AG09309 (cell line): ENCODE data around the gene MYH9.
"Not testable (repeated sequence)": the region's sequence is repeated elsewhere in the genome, so short reads cannot be mapped to it uniquely, and the experiment has no call there.

Experiments
- DNase-seq: peaks from one replicate; pipeline ENCODE4 v3.0.0-alpha.2; 2010; ENCODE audit warnings: low read depth
- H3K4me3 ChIP-seq: 2 replicates; pipeline ENCODE4 v1.5.1; 2011; ENCODE audit warnings: mild to moderate bottlenecking, low read depth, low read length, moderate library complexity; ENCODE audit not compliant: control insufficient read depth
- CTCF ChIP-seq: IDR thresholded peaks from 2 replicates; pipeline ENCODE4 v1.5.1; 2011; ENCODE audit warnings: mild to moderate bottlenecking, low read depth, low read length, inconsistent platforms; ENCODE audit not compliant: insufficient read depth, control insufficient read depth; ENCODE audit errors: missing control alignments

MYH9 gene

DNA sequence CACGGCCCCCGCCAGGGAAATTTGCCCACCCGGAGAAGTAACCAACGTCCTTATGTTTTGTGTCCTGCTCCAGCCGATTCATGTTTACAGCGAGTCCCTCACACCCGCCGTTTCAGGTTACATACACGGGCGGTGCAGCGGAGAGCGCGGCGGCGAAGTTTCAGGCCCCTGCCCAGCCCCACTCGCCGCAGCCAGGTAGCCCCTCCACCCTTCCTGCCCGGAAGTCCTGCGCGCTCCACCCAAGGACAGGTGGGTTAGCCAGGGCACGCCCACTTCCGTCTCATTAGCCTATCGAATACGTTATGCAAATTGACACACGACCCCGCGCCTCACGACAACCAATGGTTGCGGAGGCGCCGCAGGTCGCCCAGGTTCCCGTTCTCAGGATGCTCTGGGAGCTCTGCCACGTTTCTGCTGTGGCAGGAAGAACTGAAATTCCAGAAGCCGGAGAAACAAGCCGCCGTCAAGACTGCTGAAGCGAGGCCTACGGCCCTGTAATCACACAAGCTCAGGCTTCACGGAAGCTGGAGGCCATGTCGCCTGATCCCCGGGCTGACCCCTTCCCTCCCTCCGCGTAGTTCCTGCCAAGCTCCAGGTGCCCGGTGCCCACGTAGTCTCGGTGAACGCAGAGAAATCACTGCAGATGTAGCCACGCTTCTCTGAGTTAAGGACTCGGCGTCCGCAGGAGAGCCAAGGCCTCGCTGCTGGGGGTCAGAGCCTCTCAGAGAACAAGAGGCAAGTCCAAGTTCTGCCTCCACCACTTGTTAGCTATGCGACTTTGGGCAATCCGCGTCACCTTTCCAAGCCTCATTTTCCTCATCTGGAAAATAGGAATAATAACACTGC is 22.4 kb upstream of the MYH9 start:
- TF ChIP-seq CTCF, result no peak
- H3K4me3 ChIP-seq, result no peak overlapping the region

GRCh38 chr22:36409554-36409910 is 21.8 kb upstream of the MYH9 start:
- not testable (repeated sequence) for H3K4me3 ChIP-seq, DNase-seq

More for the DNA sequence above, 22.4 kb upstream of the MYH9 start:
- DNase-seq, result no peak

DNA sequence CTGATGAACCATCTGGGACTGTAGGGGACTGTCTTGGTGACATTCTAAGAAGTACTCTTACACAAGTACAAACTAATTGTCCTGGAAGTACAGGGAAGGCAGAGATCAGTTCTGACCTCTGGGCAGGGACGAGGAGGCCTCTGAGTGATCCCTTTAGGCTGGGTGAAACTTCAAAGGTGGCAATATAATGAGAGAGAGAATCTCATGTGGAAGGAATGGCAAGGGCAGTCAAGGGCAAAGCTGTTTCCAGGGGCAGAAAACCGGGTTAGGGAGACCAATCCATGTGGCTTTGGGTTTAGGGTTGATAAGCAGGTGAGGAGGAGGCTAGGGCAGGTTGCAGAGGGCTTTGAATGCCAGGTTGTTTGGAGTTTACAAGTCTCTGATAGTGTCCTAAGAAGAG is 21.3 kb upstream of the MYH9 start:
- H3K4me3 ChIP-seq, result no peak overlapping the region
- TF ChIP-seq CTCF, result no peak
- DNase-seq, result no peak

GRCh38 chr22:36406721-36407120 is 19.0 kb upstream of the MYH9 start:
- no peak for DNase-seq
- H3K4me3 ChIP-seq, result no peak overlapping the region
- no peak for TF ChIP-seq CTCF

- peak; percentile 8 for TF ChIP-seq CTCF
- DNase-seq, result no peak
- H3K4me3 ChIP-seq, result no peak overlapping the region
These were observed 18.1 kb upstream of the MYH9 start for GRCh38 chr22:36405671-36406538.

DNA sequence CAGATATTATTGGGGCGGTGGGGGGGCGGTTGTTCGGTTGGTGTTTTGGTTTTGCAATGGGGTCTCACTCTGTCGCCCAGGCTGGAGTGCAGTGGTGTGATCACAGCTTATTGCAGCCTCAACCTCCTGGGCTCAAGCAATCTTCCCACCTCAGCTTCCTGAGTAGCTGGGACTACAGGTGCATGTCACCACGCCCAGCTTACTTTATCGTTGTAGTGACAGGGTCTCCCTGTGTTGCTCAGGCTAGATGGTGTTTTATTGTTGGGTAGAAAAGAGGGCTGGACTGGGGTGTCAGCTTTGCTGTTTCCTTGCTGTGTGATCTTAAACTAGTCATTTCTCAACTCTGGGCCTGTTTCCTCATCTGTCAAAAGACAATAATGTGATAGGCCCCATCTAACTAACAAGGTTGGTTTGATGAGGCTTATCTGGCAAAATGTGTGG is 17.5 kb upstream of the MYH9 start:
- no peak for TF ChIP-seq CTCF
- H3K4me3 ChIP-seq, result no peak overlapping the region
- no peak for DNase-seq

DNA sequence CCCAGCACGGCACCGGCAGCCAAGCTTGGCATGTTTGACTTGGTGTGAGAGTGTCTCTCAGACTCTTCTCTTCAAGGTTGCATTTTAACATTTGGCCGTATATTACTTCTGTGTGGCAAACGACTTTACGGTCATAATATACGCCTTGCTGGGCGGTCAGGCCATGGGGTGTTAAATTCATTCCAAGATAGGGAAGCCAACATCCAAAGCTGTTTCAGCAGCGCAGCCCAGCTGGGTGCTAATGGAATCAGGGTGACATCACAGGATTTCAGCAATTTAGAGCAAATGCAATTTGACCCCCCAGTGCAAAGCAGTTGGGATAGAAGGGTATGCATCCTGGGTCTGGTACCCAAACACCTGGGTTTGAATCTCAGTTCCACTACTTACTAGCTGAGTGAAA is 16.7 kb upstream of the MYH9 start:
- no peak for DNase-seq
- no peak for TF ChIP-seq CTCF
- no peak overlapping the region for H3K4me3 ChIP-seq
